OCI-LY3 (cell line): ENCODE results near the gene CNTN6.

Source experiments
- EZH2phosphoT487 ChIP-seq: fragments of 200-600 bp; shearing (Covaris generic); IDR thresholded peaks from 2 replicates; pipeline ENCODE4 v1.6.1; 2018; ENCODE audit warnings: antibody characterized with exemption, mixed run types, low read depth
- TF ChIP-seq, protein P1 (sequence below): fragments of 200-600, 300-600 bp; sonication (generic); IDR thresholded peaks from 2 replicates; pipeline ENCODE4 v1.5.1; 2014; ENCODE audit warnings: antibody characterized with exemption, low read length, low read depth

DNA sequence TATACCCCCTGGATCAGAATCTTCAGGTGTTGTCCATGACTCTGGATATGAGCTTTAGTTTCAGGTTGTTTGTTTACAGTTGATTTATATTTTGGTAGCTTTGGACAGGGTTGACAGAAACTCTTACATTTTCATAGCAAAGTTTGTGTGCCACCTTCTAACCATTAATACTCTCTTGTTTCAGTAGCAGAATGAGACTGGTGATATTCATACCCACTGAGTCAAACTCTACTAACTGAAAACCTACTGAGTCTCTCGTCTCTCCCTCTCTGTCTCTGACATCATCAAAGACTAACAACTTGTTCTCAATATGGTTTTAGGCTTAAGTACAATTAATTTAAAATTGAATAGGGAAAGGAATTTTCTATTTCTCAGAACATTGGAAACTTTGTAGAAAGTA lies 282.3 kb downstream of the CNTN6 start:
- TF ChIP-seq, protein P1, sequence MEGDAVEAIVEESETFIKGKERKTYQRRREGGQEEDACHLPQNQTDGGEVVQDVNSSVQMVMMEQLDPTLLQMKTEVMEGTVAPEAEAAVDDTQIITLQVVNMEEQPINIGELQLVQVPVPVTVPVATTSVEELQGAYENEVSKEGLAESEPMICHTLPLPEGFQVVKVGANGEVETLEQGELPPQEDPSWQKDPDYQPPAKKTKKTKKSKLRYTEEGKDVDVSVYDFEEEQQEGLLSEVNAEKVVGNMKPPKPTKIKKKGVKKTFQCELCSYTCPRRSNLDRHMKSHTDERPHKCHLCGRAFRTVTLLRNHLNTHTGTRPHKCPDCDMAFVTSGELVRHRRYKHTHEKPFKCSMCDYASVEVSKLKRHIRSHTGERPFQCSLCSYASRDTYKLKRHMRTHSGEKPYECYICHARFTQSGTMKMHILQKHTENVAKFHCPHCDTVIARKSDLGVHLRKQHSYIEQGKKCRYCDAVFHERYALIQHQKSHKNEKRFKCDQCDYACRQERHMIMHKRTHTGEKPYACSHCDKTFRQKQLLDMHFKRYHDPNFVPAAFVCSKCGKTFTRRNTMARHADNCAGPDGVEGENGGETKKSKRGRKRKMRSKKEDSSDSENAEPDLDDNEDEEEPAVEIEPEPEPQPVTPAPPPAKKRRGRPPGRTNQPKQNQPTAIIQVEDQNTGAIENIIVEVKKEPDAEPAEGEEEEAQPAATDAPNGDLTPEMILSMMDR = no peak
- TF ChIP-seq EZH2phosphoT487 = no peak
